ENCODE results near the gene PADI1.

The PADI1 gene

DNA sequence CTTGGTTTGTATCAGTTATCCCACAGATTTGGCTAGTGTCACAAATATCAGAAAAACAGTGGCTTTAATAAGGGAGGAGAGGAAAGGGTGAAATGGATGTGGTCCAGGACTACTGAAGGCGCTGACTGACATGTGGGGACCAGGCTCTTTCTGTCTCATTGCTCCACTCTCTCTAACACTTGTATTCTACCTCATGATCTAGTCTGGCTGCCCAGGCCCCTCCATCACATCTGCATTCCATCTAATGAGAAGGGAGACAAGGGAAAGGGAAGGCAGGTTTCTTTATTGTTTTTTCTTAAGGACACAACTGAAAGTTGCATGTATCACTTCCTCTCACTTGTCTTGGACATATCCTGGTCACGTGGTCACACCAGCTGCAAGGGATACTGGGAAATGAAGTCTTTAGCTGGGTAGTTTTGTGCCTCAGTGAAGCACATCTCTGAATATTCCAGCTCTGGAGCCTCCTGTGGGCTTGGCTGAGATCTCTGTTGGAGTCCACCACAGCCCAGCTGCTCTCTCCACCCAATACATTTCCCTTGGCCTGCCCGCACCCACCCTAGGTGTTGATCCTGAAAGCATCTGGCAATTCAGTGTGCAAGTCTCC, 43.7 kb upstream of the PADI1 start:
- TF ChIP-seq TARDBP (IDR thresholded peaks at IDR 0.05) (no peak), SP1 (IDR thresholded peaks at IDR 0.05) (no peak), FOXA1 (IDR thresholded peaks at IDR 0.05) (no peak), HDGF (IDR thresholded peaks at IDR 0.05; ENCODE audit: borderline replicate concordance) (no peak), ARNT (IDR thresholded peaks at IDR 0.05) (no peak), FOXM1 (IDR thresholded peaks at IDR 0.05; ENCODE audit: borderline replicate concordance) (no peak), L3MBTL2 (conservative IDR thresholded peaks at IDR 0.05) (no peak), CTBP1 (IDR thresholded peaks at IDR 0.05; ENCODE audit: borderline replicate concordance) (no peak), ZNF384 (IDR thresholded peaks at IDR 0.05) (no peak), NFRKB (IDR thresholded peaks at IDR 0.05) (no peak), FOXK2 (IDR thresholded peaks at IDR 0.05) (no peak), SUZ12 (IDR thresholded peaks at IDR 0.05) (no peak), BHLHE40 (IDR thresholded peaks at IDR 0.05; ENCODE audit: borderline replicate concordance) (no peak), LEF1 (IDR thresholded peaks at IDR 0.05; ENCODE audit: borderline replicate concordance) (no peak)
- TF ChIP-seq, protein P1, sequence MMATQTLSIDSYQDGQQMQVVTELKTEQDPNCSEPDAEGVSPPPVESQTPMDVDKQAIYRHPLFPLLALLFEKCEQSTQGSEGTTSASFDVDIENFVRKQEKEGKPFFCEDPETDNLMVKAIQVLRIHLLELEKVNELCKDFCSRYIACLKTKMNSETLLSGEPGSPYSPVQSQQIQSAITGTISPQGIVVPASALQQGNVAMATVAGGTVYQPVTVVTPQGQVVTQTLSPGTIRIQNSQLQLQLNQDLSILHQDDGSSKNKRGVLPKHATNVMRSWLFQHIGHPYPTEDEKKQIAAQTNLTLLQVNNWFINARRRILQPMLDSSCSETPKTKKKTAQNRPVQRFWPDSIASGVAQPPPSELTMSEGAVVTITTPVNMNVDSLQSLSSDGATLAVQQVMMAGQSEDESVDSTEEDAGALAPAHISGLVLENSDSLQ (IDR thresholded peaks at IDR 0.05), result no peak
- no peak for DNase-seq (ENCODE audit: extremely low spot score)
- CTCF ChIA-PET, result no interaction called here
- POLR2A ChIA-PET, result no interaction called here

DNA sequence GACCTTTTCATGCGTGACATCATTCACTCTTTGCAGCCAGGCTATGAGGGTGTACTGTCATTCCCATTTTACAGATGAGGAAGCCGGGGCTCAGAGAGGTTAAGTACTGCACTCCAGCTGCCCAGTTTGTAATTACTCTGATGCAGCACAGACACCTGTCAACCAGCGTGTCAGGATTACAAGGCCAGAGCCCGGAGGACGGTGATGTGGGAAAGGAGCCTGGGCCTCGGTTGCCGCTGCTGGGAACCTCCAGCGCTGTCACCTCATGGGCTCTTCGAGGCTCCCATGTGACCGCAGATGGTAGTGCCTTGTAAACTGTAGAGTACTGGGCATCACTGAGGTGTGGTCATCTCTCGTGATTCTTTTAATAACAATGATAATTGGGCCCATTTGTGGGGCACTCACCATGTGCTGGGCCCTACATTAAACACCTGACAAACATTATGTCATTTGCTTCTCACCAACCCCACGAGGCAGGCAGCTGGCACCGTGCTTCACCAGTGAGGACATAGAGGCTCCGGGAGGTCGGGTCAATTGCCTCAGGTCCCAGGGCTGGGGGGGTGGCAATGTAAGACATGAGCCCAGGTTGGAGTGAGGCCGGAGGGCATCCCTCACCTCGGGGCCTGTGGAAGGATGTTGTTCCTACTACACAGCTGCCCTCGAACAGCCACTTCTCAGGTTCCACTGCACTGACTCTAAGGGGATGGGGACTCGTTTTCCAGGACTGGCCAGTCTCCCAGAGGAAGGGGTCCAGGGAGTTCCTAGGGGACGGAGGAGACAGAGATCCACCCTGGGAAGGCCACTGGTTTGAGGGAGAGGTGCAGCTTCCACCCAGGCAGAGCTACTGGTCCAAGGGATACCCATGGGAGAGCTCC, 42.8 kb upstream of the PADI1 start:
- DNase-seq (ENCODE audit: extremely low spot score), result no peak
- ChIA-PET CTCF (no interaction called here), POLR2A (no interaction called here)
- TF ChIP-seq ARNT (IDR thresholded peaks at IDR 0.05) (no peak), NFRKB (IDR thresholded peaks at IDR 0.05) (no peak), L3MBTL2 (conservative IDR thresholded peaks at IDR 0.05) (no peak), BHLHE40 (IDR thresholded peaks at IDR 0.05; ENCODE audit: borderline replicate concordance) (no peak), SUZ12 (IDR thresholded peaks at IDR 0.05) (no peak), CTBP1 (IDR thresholded peaks at IDR 0.05; ENCODE audit: borderline replicate concordance) (no peak), FOXA1 (IDR thresholded peaks at IDR 0.05) (no peak), SP1 (IDR thresholded peaks at IDR 0.05) (no peak), HDGF (IDR thresholded peaks at IDR 0.05; ENCODE audit: borderline replicate concordance) (no peak), FOXM1 (IDR thresholded peaks at IDR 0.05; ENCODE audit: borderline replicate concordance) (no peak), LEF1 (IDR thresholded peaks at IDR 0.05; ENCODE audit: borderline replicate concordance) (no peak), ELF4 (IDR thresholded peaks at IDR 0.05) (no peak)
- TF ChIP-seq, protein P1 (IDR thresholded peaks at IDR 0.05), result no peak

DNA sequence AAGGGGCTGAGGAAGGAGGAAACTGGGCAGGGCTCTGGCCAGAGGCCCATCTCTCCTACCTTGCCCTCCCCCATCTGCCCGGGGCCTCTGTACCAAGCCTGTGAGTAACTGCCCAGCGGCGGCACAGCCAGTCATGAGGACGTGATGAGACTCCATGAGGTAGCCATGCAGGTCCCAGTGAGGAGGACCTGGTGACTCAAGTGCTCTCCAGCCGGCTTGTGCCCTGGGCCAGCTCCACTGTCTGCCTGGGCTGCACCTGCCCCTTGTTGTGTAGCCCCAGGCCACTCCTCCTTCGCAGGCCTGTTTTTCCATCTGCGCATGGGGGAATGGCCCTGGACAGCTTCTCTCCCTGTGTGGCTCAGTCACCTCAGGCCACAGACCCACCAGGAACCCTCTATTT, 42.0 kb upstream of the PADI1 start:
- TF ChIP-seq SP1 (IDR thresholded peaks at IDR 0.05), result no peak
- TF ChIP-seq FOXK2 (IDR thresholded peaks at IDR 0.05), result no peak
- TF ChIP-seq CTBP1 (IDR thresholded peaks at IDR 0.05; ENCODE audit: borderline replicate concordance), result no peak
- TF ChIP-seq SUZ12 (IDR thresholded peaks at IDR 0.05), result no peak
- TF ChIP-seq ARNT (IDR thresholded peaks at IDR 0.05), result no peak
- no peak for TF ChIP-seq L3MBTL2 (conservative IDR thresholded peaks at IDR 0.05)
- TF ChIP-seq FOXA1 (IDR thresholded peaks at IDR 0.05), result no peak
- no peak for TF ChIP-seq ELF4 (IDR thresholded peaks at IDR 0.05)
- TF ChIP-seq, protein P1 (IDR thresholded peaks at IDR 0.05), result no peak
- TF ChIP-seq BHLHE40 (IDR thresholded peaks at IDR 0.05; ENCODE audit: borderline replicate concordance), result no peak
- TF ChIP-seq FOXM1 (IDR thresholded peaks at IDR 0.05; ENCODE audit: borderline replicate concordance), result no peak
- TF ChIP-seq ZNF384 (IDR thresholded peaks at IDR 0.05), result no peak
- no peak for TF ChIP-seq HDGF (IDR thresholded peaks at IDR 0.05; ENCODE audit: borderline replicate concordance)
- TF ChIP-seq LEF1 (IDR thresholded peaks at IDR 0.05; ENCODE audit: borderline replicate concordance), result no peak
- no peak for TF ChIP-seq TARDBP (IDR thresholded peaks at IDR 0.05)
- TF ChIP-seq NFRKB (IDR thresholded peaks at IDR 0.05), result no peak
- CTCF ChIA-PET, result no interaction called here
- POLR2A ChIA-PET, result no interaction called here
- DNase-seq (ENCODE audit: extremely low spot score), result no peak

DNA sequence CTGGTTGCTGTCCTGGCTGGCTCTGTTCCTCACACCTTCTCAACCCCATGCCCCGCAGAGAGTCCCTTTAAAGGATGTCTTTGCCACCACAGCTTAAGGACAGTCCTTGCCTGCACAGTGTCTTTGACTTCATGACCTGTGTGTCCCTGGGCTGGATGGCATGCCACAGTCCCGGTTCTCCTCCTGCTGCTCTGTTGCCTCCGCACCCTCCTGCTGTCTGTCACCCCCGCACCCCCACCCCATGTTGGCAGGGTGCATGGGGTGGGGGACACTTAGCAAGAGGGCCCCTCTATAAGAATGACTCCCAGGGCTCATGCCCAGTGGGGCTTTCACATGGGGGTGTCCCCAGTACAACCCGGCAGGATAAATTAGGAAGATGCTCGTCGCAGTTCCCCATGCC, 41.6 kb upstream of the PADI1 start:
- POLR2A ChIA-PET, result no interaction called here
- CTCF ChIA-PET, result no interaction called here
- no peak for DNase-seq (ENCODE audit: extremely low spot score)
- TF ChIP-seq SP1 (IDR thresholded peaks at IDR 0.05) (no peak), FOXK2 (IDR thresholded peaks at IDR 0.05) (no peak), LEF1 (IDR thresholded peaks at IDR 0.05; ENCODE audit: borderline replicate concordance) (no peak), HDGF (IDR thresholded peaks at IDR 0.05; ENCODE audit: borderline replicate concordance) (no peak), BHLHE40 (IDR thresholded peaks at IDR 0.05; ENCODE audit: borderline replicate concordance) (no peak), CTBP1 (IDR thresholded peaks at IDR 0.05; ENCODE audit: borderline replicate concordance) (no peak), ARNT (IDR thresholded peaks at IDR 0.05) (no peak), NFRKB (IDR thresholded peaks at IDR 0.05) (no peak), TARDBP (IDR thresholded peaks at IDR 0.05) (no peak), L3MBTL2 (conservative IDR thresholded peaks at IDR 0.05) (no peak), FOXM1 (IDR thresholded peaks at IDR 0.05; ENCODE audit: borderline replicate concordance) (no peak), ELF4 (IDR thresholded peaks at IDR 0.05) (no peak), FOXA1 (IDR thresholded peaks at IDR 0.05) (no peak)
- TF ChIP-seq, protein P1 (IDR thresholded peaks at IDR 0.05), result no peak
